ENCODE data around the gene TMEM175. TPM values are rescaled to one million over a fixed set of nuclear protein-coding genes. Genes with fewer than 3 reads are reported as not detected.

The TMEM175 gene
- total and polyA plus RNA-seq, 12 donors = 15.6 to 49.6 (median 19.0) TPM

DNA sequence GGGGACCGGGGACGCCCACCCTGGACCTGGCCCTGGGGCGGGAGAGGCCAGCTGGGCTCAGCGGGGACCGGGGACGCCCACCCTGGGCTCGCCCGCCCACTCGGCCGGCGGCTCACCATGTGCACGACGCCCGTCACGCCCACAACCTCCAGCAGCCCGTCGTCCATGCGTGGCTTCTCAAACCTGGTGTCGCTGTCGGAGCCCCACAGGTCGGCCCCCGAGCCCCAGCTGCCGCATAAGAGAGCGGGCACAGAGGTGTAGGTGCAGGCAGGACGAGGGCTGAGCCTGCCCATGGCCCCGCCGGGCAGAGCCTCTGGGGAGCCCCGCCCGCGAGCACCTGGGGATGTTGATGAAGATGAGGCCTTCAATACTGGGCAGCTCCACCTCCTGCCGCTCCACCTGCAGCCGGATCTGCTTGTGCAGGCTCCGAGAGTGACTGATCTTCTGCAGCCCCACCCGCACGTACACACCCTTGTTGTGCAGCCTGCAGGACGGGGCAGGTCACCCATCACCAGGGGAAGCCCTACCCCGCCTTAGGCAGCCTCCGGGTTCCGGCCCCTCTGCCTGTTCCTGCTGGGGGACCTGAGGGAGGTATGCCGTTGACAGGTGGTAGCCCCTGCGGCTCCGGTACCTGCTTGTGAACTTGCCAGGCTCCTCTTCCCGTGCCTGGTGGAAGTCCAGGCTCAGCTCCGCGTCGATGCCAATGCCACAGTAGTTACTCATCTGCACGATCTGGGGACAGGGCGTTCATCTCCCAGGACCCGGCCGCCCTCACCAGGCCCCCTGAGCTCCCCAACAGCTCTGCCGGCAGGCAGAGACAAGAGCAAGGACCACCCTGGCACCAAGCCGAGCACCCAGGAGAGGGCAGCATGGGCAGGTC lies 29.3 kb downstream of the TMEM175 start:
- Histone ChIP-seq H3K4me3 (no peak overlapping the region), H3K36me3 (peaks cover 0 to 88% (median 23%) of the 10 kb centered on the region in 9 donors), H3K27me3 (no peaks in the 10 kb centered on the region), H3K4me1 (no peaks in the 10 kb centered on the region), H3K27ac (no peak overlapping the region), H3K9me3 (no peaks in the 10 kb centered on the region)
- ATAC-seq = peak in 1 of 8 donors; percentile 2
- peak in 1 of 2 donors; percentile 20 for DNase-seq
- 93 to 96% methylated on average over 47 to 52 of the region's 52 CpGs for WGBS, 2 donors
- intact Hi-C loops (cut with DNase I) = no loop called here
- no peak for TF ChIP-seq CTCF (IDR thresholded peaks at IDR 0.05)

DNA sequence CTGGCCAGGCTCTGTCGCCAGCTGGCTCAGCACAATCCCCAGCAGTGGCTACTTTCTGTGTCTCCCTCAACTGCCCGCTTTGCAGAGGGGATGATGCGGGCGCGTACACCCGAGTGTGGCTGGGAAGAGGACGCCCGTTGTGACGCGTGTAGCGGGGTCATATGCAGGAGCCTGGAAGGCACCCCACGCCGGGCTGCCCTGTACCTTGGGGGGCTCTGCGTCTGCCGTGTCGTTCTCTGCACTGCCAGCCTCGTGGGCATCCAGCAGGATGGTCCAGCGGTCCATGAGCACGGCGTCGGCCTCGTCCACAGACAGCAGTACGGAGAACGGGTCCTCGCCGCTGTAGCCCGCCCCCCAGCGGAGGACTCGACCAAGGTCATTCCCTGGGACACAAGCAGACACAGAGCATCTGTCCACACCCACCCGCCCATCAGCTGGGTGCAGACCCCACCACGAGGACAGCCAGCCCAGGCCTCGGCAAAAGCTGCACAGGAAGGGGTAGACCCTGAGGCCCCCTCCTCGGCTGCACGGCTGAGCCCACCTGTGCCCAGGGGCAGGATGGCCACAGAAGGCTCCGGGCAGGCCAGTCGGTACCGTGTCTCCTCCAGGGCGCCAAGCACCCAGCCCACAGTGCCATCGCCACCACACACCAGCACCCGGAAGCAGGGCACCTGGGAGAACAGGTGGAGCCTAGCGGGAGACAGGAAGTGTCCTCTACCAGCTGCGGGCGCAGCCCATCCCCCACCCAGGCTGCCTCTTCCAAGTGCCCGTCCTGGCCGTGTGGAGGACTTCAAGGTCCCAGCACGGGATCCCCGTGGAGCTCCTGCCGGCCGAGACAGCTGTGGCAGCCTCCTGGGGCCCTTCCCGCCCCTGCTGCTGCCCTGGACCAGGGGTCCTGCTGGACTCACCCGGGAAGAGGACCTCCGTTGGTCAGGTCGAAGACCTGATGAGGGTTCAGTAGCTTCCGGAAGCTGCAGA lies 30.3 kb downstream of the TMEM175 start:
- Histone ChIP-seq H3K9me3 (no peaks in the 10 kb centered on the region), H3K4me1 (peaks cover 0 to 2% (median 0%) of the 10 kb centered on the region in 9 donors), H3K27ac (no peak overlapping the region), H3K27me3 (no peaks in the 10 kb centered on the region), H3K4me3 (no peak overlapping the region), H3K36me3 (peaks cover 0 to 86% (median 19%) of the 10 kb centered on the region in 9 donors)
- TF ChIP-seq CTCF (IDR thresholded peaks at IDR 0.05) = no peak
- no peak for ATAC-seq
- intact Hi-C loops (cut with DNase I) = no loop called here
- peak in 1 of 2 donors; percentile 14 for DNase-seq
- 92 to 94% methylated on average over 54 of the region's 54 CpGs for WGBS, 2 donors

DNA sequence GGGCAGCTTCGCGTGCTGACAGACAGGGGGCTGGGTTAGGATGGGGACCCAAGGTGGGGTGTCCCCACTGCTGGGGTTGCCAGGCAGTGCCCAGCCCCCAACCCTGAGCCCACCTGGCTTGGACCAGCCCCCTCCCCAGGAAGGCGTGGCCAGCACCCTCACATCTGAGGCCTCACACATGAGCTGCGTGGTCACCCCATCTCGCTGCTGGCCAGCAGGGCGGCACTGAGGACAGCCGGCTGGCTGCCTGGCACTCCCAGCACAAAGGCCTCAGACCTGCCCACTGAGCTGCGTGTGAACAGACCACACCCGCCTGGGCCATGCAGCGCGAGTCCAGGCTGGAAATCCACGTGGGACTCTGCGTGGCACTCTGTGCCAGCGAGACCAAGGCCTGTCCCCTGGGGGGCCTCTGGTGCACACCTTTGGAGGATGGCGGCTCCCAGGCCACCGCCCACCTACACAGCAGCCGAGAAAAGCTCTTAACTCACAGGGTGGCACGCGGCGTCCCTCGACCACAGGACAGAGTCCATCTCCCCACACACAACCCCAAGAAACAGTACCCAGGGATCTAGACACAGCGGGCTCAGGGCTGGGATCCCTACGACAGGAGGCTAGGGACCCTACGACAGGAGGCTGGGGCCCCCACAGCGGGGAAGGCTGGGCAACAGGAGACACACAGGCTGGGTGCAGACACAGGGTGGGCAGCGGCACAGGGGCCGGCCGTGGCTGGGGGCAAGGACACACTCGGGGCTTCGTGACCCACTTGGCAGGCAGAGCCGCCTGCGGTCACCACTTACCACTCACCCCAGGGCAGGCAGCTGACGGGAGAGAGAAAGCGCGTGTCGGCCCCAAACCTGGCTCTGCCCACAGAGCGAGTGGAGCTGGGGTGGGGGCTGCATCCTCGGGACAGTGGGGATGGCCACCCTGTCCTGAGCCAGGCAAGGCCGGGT lies 31.3 kb downstream of the TMEM175 start:
- WGBS, 2 donors = 96% methylated on average over 38 to 39 of the region's 39 CpGs

More for the DNA sequence above, 31.3 kb downstream of the TMEM175 start:
- peaks cover 0 to 9% (median 0%) of the 10 kb centered on the region in 9 donors for H3K4me1 ChIP-seq
- intact Hi-C loops (cut with DNase I) = no loop called here
- ATAC-seq (no peak), DNase-seq (peak in 1 of 2 donors; percentile 13)
- no peak for TF ChIP-seq CTCF (IDR thresholded peaks at IDR 0.05)
- H3K4me3 ChIP-seq = no peak overlapping the region
- H3K27ac ChIP-seq = no peak overlapping the region
- peaks cover 0 to 5% (median 0%) of the 10 kb centered on the region in 7 donors for H3K27me3 ChIP-seq
- H3K36me3 ChIP-seq = peaks cover 0 to 76% (median 17%) of the 10 kb centered on the region in 9 donors
- H3K9me3 ChIP-seq = no peaks in the 10 kb centered on the region
